Measurements from ENCODE around the gene COLEC11.

GRCh38 chr2:3679616-3680393, 84.9 kb downstream of the COLEC11 start:
- TF ChIP-seq, protein P1, sequence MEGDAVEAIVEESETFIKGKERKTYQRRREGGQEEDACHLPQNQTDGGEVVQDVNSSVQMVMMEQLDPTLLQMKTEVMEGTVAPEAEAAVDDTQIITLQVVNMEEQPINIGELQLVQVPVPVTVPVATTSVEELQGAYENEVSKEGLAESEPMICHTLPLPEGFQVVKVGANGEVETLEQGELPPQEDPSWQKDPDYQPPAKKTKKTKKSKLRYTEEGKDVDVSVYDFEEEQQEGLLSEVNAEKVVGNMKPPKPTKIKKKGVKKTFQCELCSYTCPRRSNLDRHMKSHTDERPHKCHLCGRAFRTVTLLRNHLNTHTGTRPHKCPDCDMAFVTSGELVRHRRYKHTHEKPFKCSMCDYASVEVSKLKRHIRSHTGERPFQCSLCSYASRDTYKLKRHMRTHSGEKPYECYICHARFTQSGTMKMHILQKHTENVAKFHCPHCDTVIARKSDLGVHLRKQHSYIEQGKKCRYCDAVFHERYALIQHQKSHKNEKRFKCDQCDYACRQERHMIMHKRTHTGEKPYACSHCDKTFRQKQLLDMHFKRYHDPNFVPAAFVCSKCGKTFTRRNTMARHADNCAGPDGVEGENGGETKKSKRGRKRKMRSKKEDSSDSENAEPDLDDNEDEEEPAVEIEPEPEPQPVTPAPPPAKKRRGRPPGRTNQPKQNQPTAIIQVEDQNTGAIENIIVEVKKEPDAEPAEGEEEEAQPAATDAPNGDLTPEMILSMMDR (conservative IDR thresholded peaks at IDR 0.05; ENCODE audit: low read depth, low read length) = no peak
- no peak for TF ChIP-seq EZH2 (IDR thresholded peaks at IDR 0.05; ENCODE audit: borderline replicate concordance, low read depth, low read length, poor library complexity, severe bottlenecking)

All from A673 (cell line).